ENCODE results near the gene FZD2. TPM values are rescaled to one million over a fixed set of nuclear protein-coding genes. Genes with fewer than 3 reads are reported as not detected.

The FZD2 gene
- total RNA-seq, 1 experiment from 2014 or later = 11.6 TPM

DNA sequence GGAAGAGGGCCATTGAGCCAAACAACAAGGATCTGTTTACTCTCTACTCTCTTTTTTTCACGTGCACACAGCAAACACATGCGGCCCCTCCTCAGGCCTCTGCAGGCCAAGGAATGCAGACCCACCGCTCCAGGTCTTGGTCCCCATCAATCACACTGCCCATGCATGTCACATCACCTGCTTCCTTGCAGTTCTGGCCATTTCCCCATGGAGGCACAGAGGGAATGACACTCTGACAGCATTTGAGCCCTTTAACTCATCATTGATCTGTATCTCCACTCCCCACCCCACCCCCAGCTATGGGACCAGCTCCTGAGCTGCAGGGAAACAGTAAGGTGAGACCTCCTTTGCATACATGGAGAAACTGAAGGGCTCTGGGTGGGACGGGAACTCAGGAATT, 53.0 kb downstream of the FZD2 start:
- Histone ChIP-seq H3K9ac (ENCODE audit: low read length) (no peak overlapping the region), H4K20me1 (ENCODE audit: low read length) (no peaks in the 10 kb centered on the region), H3K36me3 (ENCODE audit: low read depth, low read length) (no peaks in the 10 kb centered on the region), H3K4me1 (ENCODE audit: insufficient read depth, low read length) (no peaks in the 10 kb centered on the region), H3K27me3 (ENCODE audit: low read length) (peaks cover 10% of the 10 kb centered on the region), H3F3A (ENCODE audit: low read length, unreplicated experiment) (no peaks in the 10 kb centered on the region), H3K27ac (ENCODE audit: low read length) (no peak overlapping the region), H3K79me2 (ENCODE audit: low read length) (no peaks in the 10 kb centered on the region), H3K9me3 (ENCODE audit: low read length) (no peaks in the 10 kb centered on the region), H3K4me2 (ENCODE audit: low read length) (no peak overlapping the region), H3K4me3 (ENCODE audit: low read length) (no peak overlapping the region), H2AFZ (ENCODE audit: low read length) (no peak overlapping the region), H3K9me2 (replicated peaks; ENCODE audit: low read length) (no peaks in the 10 kb centered on the region)
- no peak for DNase-seq
- no TSS peak for BruUV-seq (replicated peaks)
- TF ChIP-seq EZH2phosphoT487 (IDR thresholded peaks at IDR 0.05; ENCODE audit: borderline replicate concordance, low read length) (no peak), EZH2 (IDR thresholded peaks at IDR 0.05; ENCODE audit: low read length, unreplicated experiment) (no peak)
- TF ChIP-seq, protein P1, sequence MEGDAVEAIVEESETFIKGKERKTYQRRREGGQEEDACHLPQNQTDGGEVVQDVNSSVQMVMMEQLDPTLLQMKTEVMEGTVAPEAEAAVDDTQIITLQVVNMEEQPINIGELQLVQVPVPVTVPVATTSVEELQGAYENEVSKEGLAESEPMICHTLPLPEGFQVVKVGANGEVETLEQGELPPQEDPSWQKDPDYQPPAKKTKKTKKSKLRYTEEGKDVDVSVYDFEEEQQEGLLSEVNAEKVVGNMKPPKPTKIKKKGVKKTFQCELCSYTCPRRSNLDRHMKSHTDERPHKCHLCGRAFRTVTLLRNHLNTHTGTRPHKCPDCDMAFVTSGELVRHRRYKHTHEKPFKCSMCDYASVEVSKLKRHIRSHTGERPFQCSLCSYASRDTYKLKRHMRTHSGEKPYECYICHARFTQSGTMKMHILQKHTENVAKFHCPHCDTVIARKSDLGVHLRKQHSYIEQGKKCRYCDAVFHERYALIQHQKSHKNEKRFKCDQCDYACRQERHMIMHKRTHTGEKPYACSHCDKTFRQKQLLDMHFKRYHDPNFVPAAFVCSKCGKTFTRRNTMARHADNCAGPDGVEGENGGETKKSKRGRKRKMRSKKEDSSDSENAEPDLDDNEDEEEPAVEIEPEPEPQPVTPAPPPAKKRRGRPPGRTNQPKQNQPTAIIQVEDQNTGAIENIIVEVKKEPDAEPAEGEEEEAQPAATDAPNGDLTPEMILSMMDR (conservative IDR thresholded peaks at IDR 0.05; ENCODE audit: low read depth, low read length) = no peak
- POLR2A ChIA-PET (ENCODE audit: unreplicated experiment) = interaction anchor here (0.5 kb wide), 1 partner anchor 96 kb away, joined by 3 read pairs; no protein-coding TSS in a partner anchor
- ATAC-seq = no peak
- intact Hi-C loops (cut with micrococcal nuclease) = no loop called here
- CTCF ChIA-PET = no interaction called here

Other genes starting within 250 kb of the FZD2 start
- gene RUNDC3A, start 248.9 kb upstream of the FZD2 start, total RNA-seq (2014; rRNA removed) = 0.29 and 1.4 TPM in 2 replicates
- 726 and 797 TPM in 2 replicates for gene SLC25A39, start 232.7 kb upstream of the FZD2 start, total RNA-seq (2014; rRNA removed)
- 400 and 465 TPM in 2 replicates for gene GRN, start 212.2 kb upstream of the FZD2 start, total RNA-seq (2014; rRNA removed)
- gene FAM171A2, start 193.6 kb upstream of the FZD2 start, total RNA-seq (2014; rRNA removed) = 16.3 and 22.6 TPM in 2 replicates
- 3.1 and 7.1 TPM in 2 replicates for gene ITGA2B, start 167.8 kb upstream of the FZD2 start, total RNA-seq (2014; rRNA removed)
- gene GPATCH8, start 54.1 kb upstream of the FZD2 start, total RNA-seq (2014; rRNA removed) = 22.7 and 30.1 TPM in 2 replicates
- gene MEIOC, start 99.0 kb downstream of the FZD2 start, total RNA-seq (2014; rRNA removed) = not detected in 2 replicates
- 50.4 and 51.0 TPM in 2 replicates for gene CCDC43, start 132.3 kb downstream of the FZD2 start, total RNA-seq (2014; rRNA removed)
- 17.9 and 28.6 TPM in 2 replicates for gene DBF4B, start 151.2 kb downstream of the FZD2 start, total RNA-seq (2014; rRNA removed)
- 2.7 and 2.9 TPM in 2 replicates for gene ADAM11, start 201.5 kb downstream of the FZD2 start, total RNA-seq (2014; rRNA removed)

All from PC-3 (cell line).